Measurements from ENCODE around the gene IGSF21.

GRCh38 chr1:18244762-18245161 lies 137.2 kb downstream of the IGSF21 start:
- TF ChIP-seq CTCF (optimal IDR thresholded peaks at IDR 0.05 in 1 of 3, IDR thresholded peaks at IDR 0.05 in 1 of 3, conservative IDR thresholded peaks at IDR 0.05 in 1 of 3; ENCODE audit: extremely low read depth in 1 of 3, insufficient read depth in 2 of 3, low read length in 3 of 3) (no peak), EZH2 (IDR thresholded peaks at IDR 0.05; ENCODE audit: low read length) (no peak)

Data from keratinocyte (primary cell).